Urinary bladder (tissue), 4 donors: Measurements from ENCODE around the gene FLVCR2. TPM values are rescaled to one million over a fixed set of nuclear protein-coding genes. Genes with fewer than 3 reads are reported as not detected.
"Not testable (repeated sequence)": the region's sequence is repeated elsewhere in the genome, so short reads cannot be mapped to it uniquely, and the experiment has no call there.

Experiments
- DNase-seq: peaks from one replicate; pipeline ENCODE4 v3.0.0-alpha.2; 2015; ENCODE audit errors: extremely low spot score
- H3K27ac ChIP-seq: one replicate; pipeline ENCODE4 v1.5.1; 2013; ENCODE audit warnings: low read depth, mild to moderate bottlenecking, moderate library complexity
- H3K36me3 ChIP-seq: one replicate; pipeline ENCODE4 v1.6.1; 2013; ENCODE audit warnings: mild to moderate bottlenecking, moderate library complexity; ENCODE audit not compliant: insufficient read depth
- H3K4me1 ChIP-seq: one replicate; pipeline ENCODE4 v1.6.1; 2013; ENCODE audit warnings: mild to moderate bottlenecking, moderate library complexity; ENCODE audit not compliant: insufficient read depth
- H3K4me3 ChIP-seq: one replicate; pipeline ENCODE4 v1.5.1; 2013; ENCODE audit warnings: low read depth, low read length
- WGBS: extraction: QIAGEN DNeasy Blood & Tissue Kit; methylation state at CpG from one replicate; pipeline ENCODE4 v1.1.7; 2013; 5-methylcytosine and 5-hydroxymethylcytosine counted together
- polyA plus RNA-seq: library from polyadenylated mRNA; stranded (reverse); fragments of 200-250 nt; gene quantifications from one replicate; pipeline ENCODE4 v1.2.3, GENCODE V29; 2013
- small RNA-seq: library from RNA; depleted of rRNA; stranded (forward); fragments of <200 nt; gene quantifications from one replicate; pipeline ENCODE3, GENCODE V24; 2014
- total RNA-seq: library from RNA; depleted of rRNA; stranded (reverse); fragments of >200 nt; gene quantifications from one replicate; pipeline ENCODE4 v1.2.3, GENCODE V29; 2014
- donor health status: healthy with polysubstance abuse.
- donor health status: healthy.

FLVCR2 gene
- total and polyA plus RNA-seq, 2 donors, result 3.6 to 4.9 TPM

- 93% methylated on average over 6 of the region's 6 CpGs for WGBS
- not testable (repeated sequence) for H3K27ac ChIP-seq, DNase-seq, H3K36me3 ChIP-seq, H3K4me3 ChIP-seq, H3K4me1 ChIP-seq
Observed at GRCh38 chr14:75695025-75695424, 116.6 kb downstream of the FLVCR2 start.

GRCh38 chr14:75697386-75697785, 119.0 kb downstream of the FLVCR2 start:
- H3K4me3 ChIP-seq, result no peak overlapping the region
- no peak overlapping the region for H3K27ac ChIP-seq
- DNase-seq, result no peak
- H3K4me1 ChIP-seq, result no peaks in the 10 kb centered on the region
- WGBS, result 91% methylated on average over 1 of the region's 1 CpG
- no peaks in the 10 kb centered on the region for H3K36me3 ChIP-seq

Small RNAs within 50 kb of the gene (small RNA-seq; reads per million reads assigned to genes)
- not detected for gene RNA5SP387

Other genes starting within 250 kb of the FLVCR2 start
- gene JDP2, start 150.6 kb upstream of the FLVCR2 start, total RNA-seq, result 24.6 TPM
- 39.3 TPM for gene JDP2, start 150.6 kb upstream of the FLVCR2 start, polyA plus RNA-seq
- 5.1 TPM for gene BATF, start 56.2 kb upstream of the FLVCR2 start, total RNA-seq
- 8.9 TPM for gene BATF, start 56.2 kb upstream of the FLVCR2 start, polyA plus RNA-seq
- 6.7 TPM for gene ERG28, start 82.3 kb downstream of the FLVCR2 start, total RNA-seq
- 14.4 TPM for gene ERG28, start 82.3 kb downstream of the FLVCR2 start, polyA plus RNA-seq
- 46.4 TPM for gene TTLL5, start 82.6 kb downstream of the FLVCR2 start, total RNA-seq
- gene TTLL5, start 82.6 kb downstream of the FLVCR2 start, polyA plus RNA-seq, result 16.1 TPM